Panc1 (cell line): ENCODE data around the gene VAPB. TPM values are rescaled to one million over a fixed set of nuclear protein-coding genes. Genes with fewer than 3 reads are reported as not detected.

Source experiments
- ATAC-seq: fragments of 200-7000 bp; cut with Tn5 transposase; 2 replicates; pipeline ENCODE4 v1.9.1; 2020; ENCODE audit warnings: mild to moderate bottlenecking, moderate library complexity
- BruUV-seq: library from RNA; stranded (reverse); fragments of 400-500 nt; replicated peaks from 2 replicates; lab custom pipeline; 2021; lab: Mats Ljungman, UMichigan
- CTCF ChIA-PET: fragments of 300-600 bp; sonication (Branson Sonifier 250); formaldehyde crosslinking; loops from one replicate; lab custom pipeline; 2022; ENCODE audit warnings: antibody characterized with exemption; lab: Charles Lee
- POLR2A ChIA-PET: fragments of 300-600 bp; sonication (Branson Sonifier 250); formaldehyde crosslinking; loops from one replicate; lab custom pipeline; 2022; ENCODE audit warnings: antibody characterized with exemption; lab: Charles Lee
- DNase-seq: peaks from one replicate; pipeline ENCODE4 v3.0.0-alpha.2; 2010; ENCODE audit warnings: low read depth, low spot score
- H3K27ac ChIP-seq: 2 replicates; pipeline ENCODE4 v1.5.1; 2011; ENCODE audit warnings: mild to moderate bottlenecking, low read length, inconsistent platforms
- H3K27me3 ChIP-seq: fragments of 200-500 bp; sonication (Bioruptor generic); 2 replicates; pipeline ENCODE4 v1.6.0; 2014; ENCODE audit warnings: low read length, inconsistent platforms; ENCODE audit not compliant: control insufficient read depth, insufficient read depth
- H3K36me3 ChIP-seq: fragments of 200-500 bp; sonication (Bioruptor generic); 2 replicates; pipeline ENCODE4 v1.5.1; 2014; ENCODE audit warnings: inconsistent platforms, mild to moderate bottlenecking, low read length, moderate library complexity; ENCODE audit not compliant: control insufficient read depth, insufficient read depth
- H3K4me1 ChIP-seq: 2 replicates; pipeline ENCODE4 v1.5.1; 2011; ENCODE audit warnings: inconsistent platforms, mild to moderate bottlenecking, low read length, moderate library complexity; ENCODE audit not compliant: control insufficient read depth, insufficient read depth
- H3K4me3 ChIP-seq, 2 experiments: 2 replicates each; pipeline ENCODE4 v1.5.1; 2011 to 2012; ENCODE audit warnings: low read depth in 2 of 2, low read length in 2 of 2, mild to moderate bottlenecking in 2 of 2, inconsistent platforms in 1 of 2, moderate library complexity in 1 of 2
- H3K9me3 ChIP-seq: fragments of 200-500 bp; sonication (Bioruptor generic); 2 replicates; pipeline ENCODE4 v1.5.1; 2014; ENCODE audit warnings: low read depth, mild to moderate bottlenecking, inconsistent platforms, low read length, moderate library complexity; ENCODE audit not compliant: control insufficient read depth, insufficient read depth
- CTCF ChIP-seq: fragments of 450-650 bp; IDR thresholded peaks from 2 replicates; pipeline ENCODE4 v1.5.1; 2017; ENCODE audit warnings: mild to moderate bottlenecking
- REST ChIP-seq, 2 experiments: IDR thresholded peaks; 2 replicates each; pipeline ENCODE4 v1.6.1; 2011 to 2012; ENCODE audit warnings: low read depth in 2 of 2, control low read depth in 1 of 2, low read length in 1 of 2, mild to moderate bottlenecking in 1 of 2, moderate library complexity in 1 of 2; ENCODE audit not compliant: insufficient read depth in 1 of 2
- SIN3A ChIP-seq: IDR thresholded peaks from 2 replicates; pipeline ENCODE4 v1.6.1; 2012; ENCODE audit warnings: low read depth, mild to moderate bottlenecking, low read length, moderate library complexity, borderline replicate concordance; ENCODE audit not compliant: insufficient read depth
- in situ Hi-C: cut with HindIII; loops from 2 replicates; pipeline ENCODE4 v1.10.0; 2016; ENCODE audit warnings: low sequenced_read_pairs, low pct_unique_long_range_greater_than_20kb
- intact Hi-C: fragments of 100-400 bp; cut with micrococcal nuclease; formaldehyde crosslinking; loops from one replicate; pipeline ENCODE4 v1.10.0; 2022; ENCODE audit not compliant: unreplicated experiment
- total RNA-seq: library from RNA; stranded (reverse); gene quantifications from one replicate; pipeline ENCODE4 v1.2.1, GENCODE V29; 2021; ENCODE audit not compliant: unreplicated experiment

Gene VAPB
- total RNA-seq, 1 experiment from 2014 or later, result 50.9 TPM

- intact Hi-C loops, result no loop called here
- CTCF ChIA-PET, result no interaction called here
Observed at GRCh38 chr20:58470336-58471192, 81.5 kb downstream of the VAPB start.

More at GRCh38 chr20:58470336-58471192, 81.5 kb downstream of the VAPB start:
- Histone ChIP-seq H3K36me3 (no peaks in the 10 kb centered on the region), H3K4me1 (no peaks in the 10 kb centered on the region), H3K27ac (no peak overlapping the region), H3K4me3 (no peak overlapping the region), H3K9me3 (no peaks in the 10 kb centered on the region), H3K27me3 (no peaks in the 10 kb centered on the region)
- POLR2A ChIA-PET, result no interaction called here
- ATAC-seq (no peak), DNase-seq (no peak)
- BruUV-seq, result no TSS peak
- TF ChIP-seq SIN3A, result no peak
- no peak for TF ChIP-seq REST (IDR thresholded peaks at IDR 0.05; ENCODE audit: insufficient read depth in 1 of 2, low read depth in 2 of 2, low read length in 1 of 2)
- TF ChIP-seq CTCF, result no peak
- in situ Hi-C loops, result no loop called here
